ENCODE measurements around the gene ZNF8. TPM values are rescaled to one million over a fixed set of nuclear protein-coding genes. Genes with fewer than 3 reads are reported as not detected.

Gene ZNF8
- total and polyA plus RNA-seq, 10 of the 15 experiments (the other 5 are each of a cell fraction or from before 2014, with no cell fraction given): 0.46 to 5.4 (median 2.6) TPM

- in situ Hi-C loops (cut with MboI): no loop called here
- ChIA-PET RAD21 (ENCODE audit: unreplicated experiment) (no interaction called here), SMC1A (ENCODE audit: uncharacterized antibody, unreplicated experiment) (interaction anchor here (1.1 to 1.7 kb wide), 2 partner anchors 14 to 212 kb away, joined by 3 to 4 read pairs; no protein-coding TSS in a partner anchor), POLR2A (no interaction called here), CTCF (no interaction called here)
- Histone ChIP-seq H3K4me1 (ENCODE audit: control insufficient read depth, insufficient read depth, low read length) (0 out of 2 replicates have a peak, but pooled peaks cover 3% of the 10 kb centered on the region), H3K27me3 (replicated peaks in 1 of 2; ENCODE audit: control insufficient read depth in 2 of 2, insufficient read depth in 2 of 2, low read length in 1 of 2) (no peaks in the 10 kb centered on the region), H3K9ac (ENCODE audit: control insufficient read depth, insufficient read depth, low read length) (no peak overlapping the region), H3K4me2 (ENCODE audit: control insufficient read depth, insufficient read depth) (no peak overlapping the region), H3K4me3 (no peak overlapping the region), H3K9me3 (replicated peaks; ENCODE audit: control insufficient read depth, insufficient read depth, low read length) (no peaks in the 10 kb centered on the region; the same call in 2 of the 3 replicates), H3K27ac (ENCODE audit: control insufficient read depth, insufficient read depth) (no peak overlapping the region), H2AFZ (ENCODE audit: control insufficient read depth, low read depth, low read length) (no peak overlapping the region), H3K79me2 (ENCODE audit: control insufficient read depth, insufficient read depth, low read length) (peaks cover 24% of the 10 kb centered on the region), H3K36me3 (ENCODE audit: control insufficient read depth in 2 of 2, insufficient read depth in 2 of 2, low read length in 1 of 2) (peaks cover 7 to 31% of the 10 kb centered on the region in 2 experiments), H4K20me1 (ENCODE audit: control insufficient read depth, insufficient read depth) (no peaks in the 10 kb centered on the region)
- WGBS (ENCODE audit: insufficient coverage, insufficient replicate concordance, low lambda C conversion rate, missing lambda C conversion rate): 100% methylated on average over 4 of the region's 4 CpGs
- ATAC-seq (no peak), DNase-seq (ENCODE audit: low read depth, low spot score) (no peak), FAIRE-seq (no peak)
- no TSS peak for BruUV-seq (replicated peaks)
- intact Hi-C loops (cut with micrococcal nuclease; ENCODE audit: unreplicated experiment): loop anchor here (10.0 kb wide), 1 partner anchor 83 kb away; the partner anchor contains the start of gene ZNF544
- TF ChIP-seq NR2C1 (IDR thresholded peaks at IDR 0.05) (no peak), CBX3 (IDR thresholded peaks at IDR 0.05; ENCODE audit: borderline replicate concordance, low read depth) (no peak), HDAC6 (IDR thresholded peaks at IDR 0.05; ENCODE audit: unreplicated experiment) (no peak), RELB (IDR thresholded peaks at IDR 0.05; ENCODE audit: low read depth) (no peak), GATAD2B (conservative IDR thresholded peaks at IDR 0.05; ENCODE audit: low read depth) (no peak), FOXK2 (IDR thresholded peaks at IDR 0.05) (no peak), RFX5 (IDR thresholded peaks at IDR 0.05; ENCODE audit: low read depth, low read length) (no peak), PML (IDR thresholded peaks at IDR 0.05; ENCODE audit: low read length) (no peak), NR2F1 (conservative IDR thresholded peaks at IDR 0.05) (no peak), IKZF1 (conservative IDR thresholded peaks at IDR 0.05) (no peak), ZNF592 (IDR thresholded peaks at IDR 0.05) (no peak), ZNF217 (IDR thresholded peaks at IDR 0.05) (no peak), CHD2 (IDR thresholded peaks at IDR 0.05; ENCODE audit: borderline replicate concordance, low read depth, low read length) (no peak), HDGF (IDR thresholded peaks at IDR 0.05) (no peak), TCF3 (IDR thresholded peaks at IDR 0.05; ENCODE audit: borderline replicate concordance, insufficient read depth, low read depth, low read length) (no peak), SMAD5 (IDR thresholded peaks at IDR 0.05; ENCODE audit: low read depth) (no peak), FOS (IDR thresholded peaks at IDR 0.05; ENCODE audit: borderline replicate concordance, extremely low read depth, insufficient read length) (no peak), KDM1A (IDR thresholded peaks at IDR 0.05; ENCODE audit: borderline replicate concordance) (no peak), MXI1 (IDR thresholded peaks at IDR 0.05; ENCODE audit: low read depth, low read length) (no peak)
- TF ChIP-seq, protein P1, sequence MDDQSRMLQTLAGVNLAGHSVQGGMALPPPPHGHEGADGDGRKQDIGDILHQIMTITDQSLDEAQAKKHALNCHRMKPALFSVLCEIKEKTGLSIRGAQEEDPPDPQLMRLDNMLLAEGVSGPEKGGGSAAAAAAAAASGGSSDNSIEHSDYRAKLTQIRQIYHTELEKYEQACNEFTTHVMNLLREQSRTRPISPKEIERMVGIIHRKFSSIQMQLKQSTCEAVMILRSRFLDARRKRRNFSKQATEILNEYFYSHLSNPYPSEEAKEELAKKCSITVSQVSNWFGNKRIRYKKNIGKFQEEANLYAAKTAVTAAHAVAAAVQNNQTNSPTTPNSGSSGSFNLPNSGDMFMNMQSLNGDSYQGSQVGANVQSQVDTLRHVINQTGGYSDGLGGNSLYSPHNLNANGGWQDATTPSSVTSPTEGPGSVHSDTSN (IDR thresholded peaks at IDR 0.05; ENCODE audit: insufficient replicate concordance, low read depth, low read length): no peak
Measured at GRCh38 chr19:58307736-58308135, 29.0 kb downstream of the ZNF8 start.

All from GM12878 (cell line).